B cell (primary cell): Measurements from ENCODE around the gene WNT1. TPM values are rescaled to one million over a fixed set of nuclear protein-coding genes. Genes with fewer than 3 reads are reported as not detected.

Experiments used
- ATAC-seq: fragments of 200-7000 bp; cut with Tn5 transposase; one replicate; pipeline ENCODE4 v1.10.0; 2021; ENCODE audit warnings: low read depth, mild to moderate bottlenecking, moderate number of reproducible peaks, moderate library complexity
- CTCF ChIA-PET: fragments of 350-600 bp; sonication (Branson Sonifier 250); formaldehyde crosslinking; loops from one replicate; lab custom pipeline; 2021; ENCODE audit warnings: antibody characterized with exemption, inconsistent platforms; lab: Charles Lee
- POLR2A ChIA-PET: fragments of 350-600 bp; sonication (Branson Sonifier 250); formaldehyde crosslinking; loops from one replicate; lab custom pipeline; 2021; ENCODE audit warnings: antibody characterized with exemption; lab: Charles Lee
- DNase-seq: peaks from one replicate; pipeline ENCODE4 v3.0.0; 2013
- H2AFZ ChIP-seq: 2 replicates; pipeline ENCODE4 v1.6.1; 2012; ENCODE audit warnings: mild to moderate bottlenecking, low read depth, low read length; ENCODE audit not compliant: insufficient read depth, poor library complexity, severe bottlenecking
- H3K27ac ChIP-seq, 2 donors: 1 replicate in 1 of 2; 2 replicates in 1 of 2; pipeline ENCODE4 v1.5.1; 2012 to 2013; ENCODE audit warnings: low read length in 2 of 2, mild to moderate bottlenecking in 2 of 2, moderate library complexity in 1 of 2
- H3K27me3 ChIP-seq, 4 experiments: fragments of 200-600 bp in 1 of 4; sonication (generic) in 1 of 4; replicated peaks in 1 of 4; 1 replicate in 2 of 4; 2 replicates in 2 of 4; pipeline versions ENCODE4 v1.6.1 to v1.7.0; 2013 to 2016; ENCODE audit warnings: low read length in 3 of 4, mild to moderate bottlenecking in 2 of 4, mixed read lengths in 1 of 4, moderate library complexity in 1 of 4; ENCODE audit not compliant: insufficient read depth in 4 of 4, control insufficient read depth in 3 of 4; ENCODE audit errors: control extremely low read depth in 1 of 4
- H3K36me3 ChIP-seq, 2 experiments: replicated peaks in 1 of 2; 1 replicate in 1 of 2; 2 replicates in 1 of 2; pipeline versions ENCODE4 v1.6.1 to v1.7.1; 2013; ENCODE audit warnings: low read length in 1 of 2; ENCODE audit not compliant: insufficient read depth in 2 of 2, control insufficient read depth in 1 of 2; ENCODE audit errors: control extremely low read depth in 1 of 2, extremely low read depth in 1 of 2
- H3K4me1 ChIP-seq, 2 donors: fragments of 200-600 bp in 1 of 2; sonication (generic) in 1 of 2; 1 replicate in 1 of 2; 2 replicates in 1 of 2; pipeline versions ENCODE4 v1.5.1 to v1.6.1; 2013 to 2017; ENCODE audit warnings: low read length in 2 of 2; ENCODE audit not compliant: control insufficient read depth in 2 of 2, insufficient read depth in 2 of 2
- H3K4me2 ChIP-seq: replicated peaks from 2 replicates; pipeline ENCODE3; 2012; ENCODE audit warnings: mild to moderate bottlenecking, low read depth, low read length; ENCODE audit not compliant: poor library complexity, severe bottlenecking
- H3K4me3 ChIP-seq, 5 experiments: fragments of 200-600 bp in 1 of 5; sonication (generic) in 1 of 5; 1 replicate in 3 of 5; 2 replicates in 2 of 5; pipeline versions ENCODE4 v1.5.1 to v1.7.0; 2011 to 2016; ENCODE audit warnings: low read length in 4 of 5, mild to moderate bottlenecking in 4 of 5, low read depth in 2 of 5, control low read depth in 1 of 5, moderate library complexity in 1 of 5; ENCODE audit not compliant: insufficient read depth in 1 of 5; ENCODE audit errors: control extremely low read depth in 1 of 5, extremely low read depth in 1 of 5
- H3K79me2 ChIP-seq: fragments of 200-600 bp; sonication (generic); one replicate; pipeline ENCODE4 v1.6.0; 2016; ENCODE audit warnings: low read length; ENCODE audit not compliant: control insufficient read depth, insufficient read depth
- H3K9ac ChIP-seq: fragments of 200-600 bp; sonication (generic); 2 replicates; pipeline ENCODE4 v1.6.1; 2017; ENCODE audit warnings: mild to moderate bottlenecking, low read length, moderate library complexity
- H3K9me3 ChIP-seq, 3 donors: one replicate each; pipeline versions ENCODE4 v1.6.1 to v1.7.1; 2013; ENCODE audit warnings: low read length in 2 of 3; ENCODE audit not compliant: control insufficient read depth in 2 of 3, insufficient read depth in 1 of 3; ENCODE audit errors: control extremely low read depth in 1 of 3
- H4K20me1 ChIP-seq: 2 replicates; pipeline ENCODE4 v1.6.0; 2012; ENCODE audit warnings: mild to moderate bottlenecking, low read length; ENCODE audit not compliant: insufficient read depth, control insufficient read depth, poor library complexity, severe bottlenecking
- H3K27ac Mint-ChIP-seq: one replicate; pipeline ENCODE4 v1.8.0; 2021; ENCODE audit warnings: mixed read lengths
- H3K27me3 Mint-ChIP-seq: one replicate; pipeline ENCODE4 v1.8.0; 2021; ENCODE audit warnings: mixed read lengths
- H3K4me1 Mint-ChIP-seq: one replicate; pipeline ENCODE4 v1.8.0; 2021; ENCODE audit warnings: mixed read lengths
- H3K4me3 Mint-ChIP-seq: one replicate; pipeline ENCODE4 v1.8.0; 2021; ENCODE audit warnings: mixed read lengths
- H3K9me3 Mint-ChIP-seq: one replicate; pipeline ENCODE4 v1.8.0; 2022; ENCODE audit warnings: mixed read lengths; ENCODE audit not compliant: insufficient read depth
- CTCF ChIP-seq: fragments of 200-600 bp; IDR thresholded peaks from one replicate; pipeline ENCODE4 v1.8.0; 2022; ENCODE audit warnings: antibody characterized with exemption, mild to moderate bottlenecking
- EZH2 ChIP-seq: IDR thresholded peaks from 2 replicates; pipeline ENCODE4 v1.6.1; 2012; ENCODE audit warnings: borderline replicate concordance, low read depth, mild to moderate bottlenecking, moderate library complexity, low read length; ENCODE audit not compliant: insufficient read depth, poor library complexity, severe bottlenecking
- WGBS: methylation state at CpG from one replicate; pipeline ENCODE4 v1.1.5; 2013; ENCODE audit warnings: missing lambda C conversion rate; ENCODE audit not compliant: insufficient coverage; 5-methylcytosine and 5-hydroxymethylcytosine counted together
- intact Hi-C: fragments of 100-400 bp; cut with micrococcal nuclease; formaldehyde crosslinking; loops from one replicate; pipeline ENCODE4 v1.10.0; 2022
- polyA plus RNA-seq: library from polyadenylated mRNA; depleted of rRNA; stranded (reverse); fragments of >200 nt; gene quantifications from 2 replicates; pipeline ENCODE4 v1.2.3, GENCODE V29; 2012
- total RNA-seq, 2 donors: library from RNA; stranded (reverse); fragments of 120-200 nt in 1 of 2; gene quantifications; 1 replicate in 1 of 2; 2 replicates in 1 of 2; pipeline versions ENCODE4 v1.2.3 to v1.2.4, GENCODE V29; 2013 to 2022

WNT1 gene
- total and polyA plus RNA-seq, 2 donors (not counting 1 experiment from before 2014, with no cell fraction given), result 0.55 TPM; not detected in 1

- no peak overlapping the region for H3K4me3 Mint-ChIP-seq
- H3K27me3 ChIP-seq, result no peaks in the 10 kb centered on the region
- peak overlapping the region; percentile 4 for H3K27ac Mint-ChIP-seq
- POLR2A ChIA-PET, result interaction anchor here (0.8 to 1.1 kb wide), 2 partner anchors 11 to 48 kb away, joined by 3 to 5 read pairs; partner anchors contain the start of gene FKBP11
- peaks cover 37% of the 10 kb centered on the region for H3K4me1 Mint-ChIP-seq
- H3K9me3 Mint-ChIP-seq, result no peaks in the 10 kb centered on the region
- intact Hi-C loops, result loop anchor here (1.0 to 5.0 kb wide), 4 partner anchors 12 to 83 kb away; partner anchors contain the start of gene ARF3
- H4K20me1 ChIP-seq, result peaks cover 7% of the 10 kb centered on the region
- H3K79me2 ChIP-seq, result peaks cover 10% of the 10 kb centered on the region
- peaks cover 16 to 34% of the 10 kb centered on the region in 2 donors for H3K4me1 ChIP-seq
- no peak overlapping the region for H3K27ac ChIP-seq
- no peaks in the 10 kb centered on the region for H3K9me3 ChIP-seq
- no peak overlapping the region for H3K9ac ChIP-seq
- CTCF ChIA-PET, result interaction anchor here (0.7 to 8.5 kb wide), 16 partner anchors 8 to 84 kb away, joined by 3 to 104 read pairs (median 4); partner anchors contain the start of genes ARF3, DDX23, FKBP11 and WNT1
- no peaks in the 10 kb centered on the region for H3K27me3 Mint-ChIP-seq
- TF ChIP-seq EZH2 (no peak), CTCF (peak; percentile 97)
- H2AFZ ChIP-seq, result no peak overlapping the region
- DNase-seq, result peak; percentile 81
- no peak overlapping the region for H3K4me2 ChIP-seq
- ATAC-seq, result peak; percentile 57
- H3K36me3 ChIP-seq, result peaks cover 16 to 52% of the 10 kb centered on the region in 2 experiments
- no peak overlapping the region for H3K4me3 ChIP-seq
Observed at GRCh38 chr12:48936379-48936979, 41.6 kb upstream of the WNT1 start.

GRCh38 chr12:48937170-48937569 is 41.0 kb upstream of the WNT1 start:
- WGBS, result 92% methylated on average over 3 of the region's 6 CpGs
- no peak for DNase-seq

More at GRCh38 chr12:48937170-48937569, 41.0 kb upstream of the WNT1 start:
- H2AFZ ChIP-seq, result no peak overlapping the region
- ChIA-PET CTCF (interaction anchor here (1.3 to 8.5 kb wide), 4 partner anchors 14 to 85 kb away, joined by 3 to 104 read pairs (median 42); partner anchors contain the start of genes DDX23 and FKBP11), POLR2A (no interaction called here)
- no peak overlapping the region for H3K27ac ChIP-seq
- no peak overlapping the region for H3K4me2 ChIP-seq
- no peaks in the 10 kb centered on the region for H3K9me3 ChIP-seq
- TF ChIP-seq EZH2 (no peak), CTCF (no peak)
- Mint-ChIP-seq H3K9me3 (no peaks in the 10 kb centered on the region), H3K4me3 (no peak overlapping the region), H3K4me1 (peaks cover 37% of the 10 kb centered on the region), H3K27ac (no peak overlapping the region), H3K27me3 (no peaks in the 10 kb centered on the region)
- H3K27me3 ChIP-seq, result no peaks in the 10 kb centered on the region
- peaks cover 7% of the 10 kb centered on the region for H4K20me1 ChIP-seq
- peaks cover 16 to 34% of the 10 kb centered on the region in 2 donors for H3K4me1 ChIP-seq
- no peak overlapping the region for H3K4me3 ChIP-seq
- intact Hi-C loops, result loop anchor here (2.0 to 5.0 kb wide), 2 partner anchors 20 to 35 kb away; partner anchors contain the start of gene ARF3
- H3K9ac ChIP-seq, result no peak overlapping the region
- H3K36me3 ChIP-seq, result peaks cover 16 to 49% of the 10 kb centered on the region in 2 experiments
- no peak for ATAC-seq
- peaks cover 11% of the 10 kb centered on the region for H3K79me2 ChIP-seq
